GM18867 (cell line): ENCODE data around the gene INSIG1.

Source experiments
- ATAC-seq: cut with Tn5 transposase; IDR thresholded peaks from one replicate; pipeline ENCODE4 v1.9.1; 2021; ENCODE audit warnings: mild to moderate bottlenecking, moderate library complexity; ENCODE audit not compliant: unreplicated experiment

The INSIG1 gene

GRCh38 chr7:155299535-155300202 lies 2.0 kb downstream of the INSIG1 start:
- no peak for ATAC-seq

DNA sequence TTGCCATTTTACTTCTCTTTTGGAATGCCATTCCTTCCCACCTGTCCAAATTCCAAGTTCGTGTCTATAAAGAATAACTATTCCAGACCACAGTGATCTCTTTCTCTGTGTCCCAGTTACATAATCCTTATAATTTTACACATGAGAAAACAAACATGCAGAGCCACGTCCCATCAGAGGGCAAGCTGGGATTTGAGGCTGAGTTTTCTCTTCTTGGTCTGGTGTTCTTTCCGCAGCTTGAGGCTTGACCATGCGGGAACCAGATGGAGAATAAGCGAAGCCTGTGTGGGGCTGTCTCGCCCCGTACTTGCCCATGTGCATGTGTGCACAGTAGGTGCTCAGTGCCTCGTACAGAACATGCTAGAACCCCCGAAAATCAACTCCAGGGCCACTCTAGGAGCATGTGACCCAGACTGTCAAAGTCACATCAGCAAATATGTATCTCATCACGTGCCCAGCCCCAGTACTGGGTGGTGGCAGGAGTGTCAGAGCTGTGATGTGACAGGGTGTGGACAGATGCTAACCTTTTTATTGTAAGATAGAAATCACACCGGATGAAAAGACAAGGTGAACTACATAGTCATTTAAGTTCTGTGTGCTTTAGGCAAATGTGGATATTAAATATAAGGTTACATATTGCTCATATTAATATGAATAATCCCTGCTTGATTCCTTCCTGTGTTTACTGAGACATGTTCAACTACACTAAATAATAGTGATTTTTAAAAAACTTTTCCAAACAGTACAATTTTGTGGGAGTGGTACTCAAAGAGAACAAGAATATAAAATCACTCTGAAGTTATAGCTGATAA lies 3.2 kb downstream of the INSIG1 start:
- no peak for ATAC-seq

DNA sequence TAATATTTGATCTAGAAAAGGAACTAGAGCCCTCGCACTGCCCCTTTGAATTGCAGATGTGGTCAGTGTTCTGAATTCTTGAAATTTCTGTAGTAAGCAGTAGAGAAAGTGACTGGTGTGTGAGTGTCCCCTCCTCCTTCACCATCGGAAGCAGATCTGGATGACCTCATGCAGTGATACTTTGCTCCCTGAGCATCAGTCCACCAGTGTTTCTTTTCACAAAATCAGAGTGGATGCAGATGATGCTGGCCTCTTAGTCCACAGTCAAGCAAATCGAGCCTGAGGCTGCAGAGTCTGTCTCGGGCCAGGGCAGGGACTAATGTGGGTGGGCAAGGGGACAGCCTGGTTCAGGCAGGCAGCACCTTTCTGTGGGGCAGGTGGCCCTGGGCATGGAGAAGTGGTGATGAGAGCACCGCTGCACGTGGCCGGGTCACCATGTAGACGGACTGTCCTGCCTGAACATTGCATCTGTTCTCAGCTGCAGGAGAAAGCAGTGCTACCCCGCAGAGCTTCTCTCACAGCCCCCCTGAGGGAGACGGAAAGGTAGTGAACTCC lies 5.4 kb downstream of the INSIG1 start:
- ATAC-seq, result no peak

DNA sequence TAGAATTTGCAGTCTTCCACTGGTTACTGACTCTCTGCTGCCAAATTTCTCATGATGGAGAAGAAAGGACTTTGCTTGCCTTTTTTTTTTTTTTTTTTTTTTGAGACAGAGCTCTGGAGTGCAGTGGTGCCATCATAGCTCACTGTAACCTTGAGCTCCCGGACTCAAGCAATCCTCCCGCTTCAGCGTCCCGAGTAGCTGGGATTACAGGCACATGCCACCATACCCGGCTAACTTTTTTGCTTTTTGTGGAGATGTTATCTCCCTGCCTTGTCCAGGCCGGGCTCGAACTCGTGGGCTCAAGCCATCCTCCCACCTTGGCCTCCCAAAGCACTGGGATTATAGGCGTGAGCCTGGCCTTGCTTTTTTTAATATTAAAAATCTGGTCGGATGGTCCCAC lies 6.2 kb downstream of the INSIG1 start:
- ATAC-seq, result no peak

DNA sequence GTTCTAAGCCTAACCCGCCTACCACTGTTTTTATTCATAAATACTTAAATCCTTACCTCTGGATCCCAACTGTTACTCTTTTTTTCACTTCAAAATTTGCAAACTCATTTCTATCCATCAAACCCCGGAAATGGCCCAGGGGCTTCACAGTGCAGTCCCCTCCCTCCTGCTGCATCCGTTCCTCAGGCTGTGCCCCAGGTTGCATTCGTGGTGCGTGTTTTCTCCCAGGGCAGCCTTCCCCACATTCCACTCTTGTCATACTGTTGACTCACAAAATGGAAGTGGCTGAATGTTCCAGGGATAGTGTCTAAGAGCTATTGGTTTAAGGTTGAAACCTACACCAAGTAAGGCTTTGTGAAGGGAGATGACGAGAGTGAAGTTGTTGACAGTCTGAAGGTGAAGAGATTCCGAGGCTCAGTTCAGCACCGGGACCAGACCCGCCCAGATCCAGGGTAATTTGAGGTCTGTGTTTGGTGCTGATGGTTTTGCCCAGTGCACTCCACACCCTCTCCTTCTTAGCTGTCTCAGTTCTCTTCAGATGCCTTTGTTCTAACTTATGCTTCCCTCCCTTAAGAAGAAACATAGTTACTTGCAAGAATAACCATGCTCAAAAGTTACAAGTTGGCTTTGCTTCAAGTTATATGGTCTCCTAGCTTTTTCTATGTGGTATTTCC lies 7.7 kb downstream of the INSIG1 start:
- no peak for ATAC-seq

GRCh38 chr7:155306673-155307470 lies 9.2 kb downstream of the INSIG1 start:
- no peak for ATAC-seq

DNA sequence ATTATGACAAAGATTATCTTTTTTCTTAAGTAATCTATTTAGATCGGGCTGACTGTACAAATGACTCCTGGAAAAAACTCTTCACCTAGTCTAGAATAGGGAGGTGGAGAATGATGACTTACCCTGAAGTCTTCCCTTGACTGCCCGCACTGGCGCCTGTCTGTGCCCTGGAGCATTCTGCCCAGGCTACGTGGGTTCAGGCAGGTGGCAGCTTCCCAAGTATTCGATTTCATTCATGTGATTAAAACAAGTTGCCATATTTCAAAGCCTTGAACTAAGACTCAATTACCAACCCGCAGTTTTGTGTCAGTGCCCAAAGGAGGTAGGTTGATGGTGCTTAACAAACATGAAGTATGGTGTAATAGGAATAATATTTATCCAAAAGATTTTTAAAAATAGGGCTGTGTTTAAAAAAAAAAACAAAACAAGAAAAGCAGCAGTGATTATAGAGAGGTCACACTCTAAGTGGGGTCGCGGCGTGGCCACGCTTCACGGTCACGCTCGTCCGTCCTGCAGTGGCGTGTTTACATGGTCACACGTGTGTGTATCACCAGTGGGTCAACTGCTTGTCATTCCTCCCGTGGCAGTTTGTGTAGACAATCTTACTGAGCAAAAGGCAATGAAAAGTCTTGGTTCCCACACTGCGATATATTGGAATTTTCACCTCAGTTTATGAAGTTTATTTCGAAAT lies 10.8 kb downstream of the INSIG1 start:
- ATAC-seq, result no peak

GRCh38 chr7:155309021-155309338 lies 11.3 kb downstream of the INSIG1 start:
- ATAC-seq, result no peak

DNA sequence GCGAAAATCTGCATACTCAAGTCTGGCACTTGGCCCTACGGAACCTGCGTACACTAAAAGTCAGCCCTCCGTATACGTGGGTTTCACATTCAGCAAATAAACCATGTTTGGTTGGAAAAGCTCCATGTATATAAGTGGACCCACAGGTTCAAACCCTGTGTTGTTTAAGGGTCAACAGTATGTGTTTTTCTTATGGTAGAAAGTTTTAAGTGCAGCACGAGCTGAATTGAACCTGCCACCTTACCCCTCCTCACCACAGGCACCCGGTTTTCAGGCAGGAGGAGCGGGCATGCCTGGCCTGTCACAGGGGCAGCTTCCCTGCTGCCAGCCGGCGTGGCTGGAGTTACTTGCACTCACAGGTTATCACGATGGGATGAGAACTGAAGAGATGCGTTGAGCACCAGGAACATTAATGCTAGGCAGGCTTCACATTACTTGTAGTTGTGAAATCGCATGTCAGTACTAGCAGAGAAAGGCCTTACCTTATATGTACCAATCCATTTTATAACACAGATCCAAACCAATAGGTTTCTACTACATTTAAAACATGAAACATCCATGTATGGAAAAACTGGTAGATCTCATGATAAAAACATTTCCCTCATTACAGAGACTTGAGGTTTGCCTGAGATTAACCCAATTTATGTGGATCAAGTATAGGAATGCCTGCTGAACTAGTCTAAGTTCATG lies 12.9 kb downstream of the INSIG1 start:
- no peak for ATAC-seq

DNA sequence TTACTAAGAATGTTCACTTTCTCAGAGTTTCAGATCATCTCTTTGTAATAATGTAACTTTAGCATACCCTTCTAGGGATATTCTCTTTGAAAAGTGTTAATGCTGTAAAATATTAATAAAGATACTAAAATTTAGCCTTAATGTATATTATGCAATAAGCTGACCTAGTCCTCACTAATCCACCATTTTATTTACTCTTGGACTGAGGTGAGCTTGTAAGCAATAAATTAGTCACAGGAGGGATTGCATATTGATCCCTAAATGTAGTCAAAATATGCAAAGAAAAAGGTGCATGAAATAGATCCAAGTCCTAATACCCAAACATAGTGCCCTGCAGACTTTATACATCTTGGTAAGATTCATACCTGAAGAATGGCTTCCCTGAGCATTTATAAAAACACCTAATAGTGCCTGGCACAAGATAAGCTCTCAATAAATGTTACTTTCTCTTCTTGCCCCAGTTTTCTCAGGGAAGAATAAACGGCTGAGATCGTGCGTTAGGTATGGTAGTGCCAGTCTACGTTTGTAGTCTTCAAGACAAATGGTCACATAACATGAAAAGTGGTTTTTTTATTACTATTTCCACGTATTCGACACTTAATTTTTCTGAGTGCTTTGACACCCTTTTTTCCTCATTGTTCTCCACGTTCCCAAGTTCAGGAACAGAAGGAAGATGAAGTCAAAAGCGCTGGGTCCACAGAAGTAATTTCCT lies 14.3 kb downstream of the INSIG1 start:
- no peak for ATAC-seq

DNA sequence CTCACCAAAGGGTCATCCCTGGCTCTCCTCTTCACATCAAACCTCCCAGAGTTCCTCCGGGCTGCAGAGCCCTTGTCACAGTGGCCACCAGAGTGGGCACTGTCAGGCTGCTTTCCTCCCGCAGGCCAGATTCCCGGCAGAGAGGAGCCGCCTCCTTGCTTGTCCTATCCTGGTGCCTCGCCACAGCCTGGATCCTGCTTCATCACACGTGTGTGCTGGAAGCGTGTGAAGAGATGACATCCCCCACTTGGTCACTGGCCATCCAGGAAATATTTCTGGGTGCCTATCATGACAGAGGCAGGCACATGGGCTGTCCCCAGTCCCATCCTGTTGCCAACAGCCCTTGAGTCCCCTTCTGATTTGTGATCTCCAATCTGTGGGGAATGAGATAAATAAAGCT lies 15.0 kb downstream of the INSIG1 start:
- ATAC-seq, result no peak

DNA sequence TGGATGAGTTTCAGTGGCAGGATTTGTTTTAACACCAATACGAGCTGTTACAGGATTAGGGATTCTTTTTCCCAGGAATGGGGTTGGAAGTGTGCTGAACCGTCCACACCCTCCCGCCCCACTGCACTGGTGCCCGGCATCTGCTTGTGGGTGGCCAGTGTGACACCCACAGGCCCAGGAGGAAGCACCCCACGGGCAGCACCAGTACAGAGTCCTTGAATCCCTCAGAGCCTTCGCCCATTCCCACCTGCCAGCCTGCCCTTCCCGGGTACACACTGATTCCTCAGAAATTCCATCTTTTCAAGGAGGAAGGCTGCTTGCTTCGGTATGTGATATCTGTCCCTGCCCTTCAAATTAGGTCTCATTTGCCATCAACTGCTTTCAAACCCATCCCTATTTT lies 15.4 kb downstream of the INSIG1 start:
- ATAC-seq, result no peak

GRCh38 chr7:155315977-155316376 lies 18.3 kb downstream of the INSIG1 start:
- no peak for ATAC-seq

DNA sequence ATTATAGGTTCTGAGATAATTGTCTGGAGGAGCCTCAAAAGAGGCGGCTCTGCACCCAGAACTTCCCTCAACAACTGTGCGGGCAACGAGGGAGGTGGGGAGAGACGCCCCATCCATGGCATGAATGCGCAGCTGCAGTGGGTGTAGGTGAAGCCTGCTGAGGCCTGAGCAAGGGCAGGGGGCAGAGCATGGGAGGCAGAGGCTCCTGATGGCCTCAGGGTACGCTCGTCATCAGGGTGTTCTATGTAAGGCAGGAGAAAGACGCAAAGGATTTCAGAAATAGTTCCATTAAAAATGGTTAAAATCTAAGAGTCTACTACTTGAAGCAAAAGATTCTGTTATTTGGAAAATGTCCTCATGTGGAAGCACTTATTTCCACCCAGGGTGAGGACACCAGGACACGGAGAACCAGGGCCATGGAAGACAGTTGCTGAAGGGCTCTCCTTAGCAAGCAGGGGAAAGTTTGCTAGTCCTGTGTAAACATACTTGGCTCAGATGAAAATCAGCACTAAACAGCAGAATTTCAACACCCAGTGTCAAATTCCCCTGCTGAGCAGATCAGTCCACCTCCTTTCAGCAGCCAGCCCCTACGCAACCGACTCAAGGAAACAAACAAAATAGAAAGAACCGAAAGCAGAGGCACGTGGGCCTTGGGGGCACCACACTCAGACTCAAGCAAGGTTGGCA lies 18.9 kb downstream of the INSIG1 start:
- ATAC-seq, result no peak

- ATAC-seq, result no peak
Measured at GRCh38 chr7:155317114-155317434, 19.4 kb downstream of the INSIG1 start.

GRCh38 chr7:155318245-155318644 lies 20.6 kb downstream of the INSIG1 start:
- ATAC-seq, result no peak

- ATAC-seq, result no peak
Measured at GRCh38 chr7:155322530-155322929, 24.9 kb downstream of the INSIG1 start.

DNA sequence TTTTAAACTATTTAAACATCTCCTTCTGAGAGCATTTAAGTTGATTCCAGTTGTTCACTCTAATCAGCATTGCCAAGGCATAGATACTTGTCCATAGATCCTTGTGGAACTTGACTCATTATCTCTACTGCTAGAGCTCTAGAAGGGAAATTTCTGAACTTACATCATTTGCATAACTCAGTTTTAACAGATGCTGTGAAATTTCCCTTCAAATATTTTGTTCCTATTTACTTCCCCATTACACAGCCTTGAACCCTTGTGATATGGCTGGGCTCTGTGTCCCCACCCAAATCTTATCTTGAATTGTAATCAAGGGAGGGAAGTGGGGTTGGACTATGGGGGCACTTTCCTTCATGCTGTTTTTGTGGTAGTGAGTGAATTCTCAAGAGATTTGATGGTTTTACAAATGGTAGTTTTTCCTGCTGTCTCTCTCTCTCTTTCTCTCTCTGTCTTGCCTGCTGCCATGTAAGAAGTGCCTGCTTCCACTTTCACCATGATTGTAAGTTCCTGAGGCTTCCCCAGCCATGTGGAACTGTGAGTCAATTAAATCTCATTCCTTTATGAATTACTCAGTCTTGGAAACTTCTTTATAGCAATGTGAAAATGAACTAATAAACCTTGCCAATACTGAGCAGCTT lies 25.4 kb downstream of the INSIG1 start:
- no peak for ATAC-seq
